K562 (cell line): Measurements from ENCODE around the gene OPA3. TPM values are rescaled to one million over a fixed set of nuclear protein-coding genes. Genes with fewer than 3 reads are reported as not detected.

ENCODE experiments used
- BCL6 ChIP-seq: fragments of 250-450 bp; sonication (Bioruptor Pico); IDR thresholded peaks from 2 replicates; pipeline ENCODE4 v1.4.0; 2020
- BDP1 ChIP-seq: IDR thresholded peaks from 3 replicates; pipeline ENCODE4 v1.6.1; 2011; ENCODE audit not compliant: insufficient read length, insufficient read depth
- CREM ChIP-seq: IDR thresholded peaks from 2 replicates; pipeline ENCODE4 v1.6.1; 2014; ENCODE audit warnings: antibody characterized with exemption, low read depth
- ERF ChIP-seq: fragments of 450-650 bp; formaldehyde crosslinking; IDR thresholded peaks from 2 replicates; pipeline ENCODE4 v1.4.0; 2020; ENCODE audit warnings: mild to moderate bottlenecking, mixed read lengths
- KHSRP ChIP-seq: fragments of 450-650 bp; IDR thresholded peaks from 2 replicates; pipeline ENCODE4 v1.6.1; 2017
- NCOR1 ChIP-seq: fragments of 450-650 bp; IDR thresholded peaks from 2 replicates; pipeline ENCODE4 v1.6.1; 2016; ENCODE audit warnings: mild to moderate bottlenecking, moderate library complexity
- PTBP1 ChIP-seq: fragments of 200-400 bp; formaldehyde crosslinking; IDR thresholded peaks from 2 replicates; pipeline ENCODE4 v1.6.1; 2017; ENCODE audit warnings: low read depth, low read length
- RAD21 ChIP-seq, 2 experiments: fragments of 250-450 bp in 1 of 2; fragments of 450-650 bp in 1 of 2; sonication (Bioruptor Pico) in 1 of 2; formaldehyde crosslinking in 1 of 2; IDR thresholded peaks in 1 of 2; conservative IDR thresholded peaks in 1 of 2; 2 replicates each; pipeline versions ENCODE4 v1.4.0 to v1.8.0; 2020 to 2022; ENCODE audit warnings: mild to moderate bottlenecking in 2 of 2, moderate library complexity in 1 of 2
- RAD51 ChIP-seq: fragments of 450-650 bp; IDR thresholded peaks from 2 replicates; pipeline ENCODE4 v1.7.1; 2016; ENCODE audit warnings: low read depth, mild to moderate bottlenecking, borderline replicate concordance
- TSC22D4 ChIP-seq: fragments of 450-650 bp; IDR thresholded peaks from 2 replicates; pipeline ENCODE4 v1.6.1; 2016; ENCODE audit warnings: missing genetic modification characterization, missing biosample characterization, control low read depth
- ZEB2 ChIP-seq: fragments of 450-650 bp; IDR thresholded peaks from 2 replicates; pipeline ENCODE4 v1.6.1; 2016
- ZNF146 ChIP-seq: IDR thresholded peaks from one replicate; pipeline ENCODE4 v1.6.1; 2018; ENCODE audit warnings: missing compliant biosample characterization; ENCODE audit not compliant: unreplicated experiment
- ZNF324 ChIP-seq: fragments of 250-450 bp; sonication (Bioruptor Pico); IDR thresholded peaks from 2 replicates; pipeline ENCODE4 v1.4.0; 2020; ENCODE audit warnings: mild to moderate bottlenecking
- ZNF431 ChIP-seq: sonication (generic); formaldehyde crosslinking; IDR thresholded peaks from 2 replicates; pipeline ENCODE4 v1.8.0; 2022; ENCODE audit warnings: mild to moderate bottlenecking, missing genetic modification reagents
- ZNF778 ChIP-seq: fragments of 450-650 bp; formaldehyde crosslinking; IDR thresholded peaks from 2 replicates; pipeline ENCODE4 v1.4.0; 2020; ENCODE audit warnings: mild to moderate bottlenecking, moderate library complexity
- ZSCAN32 ChIP-seq: fragments of 450-650 bp; formaldehyde crosslinking; IDR thresholded peaks from 2 replicates; pipeline ENCODE4 v1.4.0; 2020; ENCODE audit warnings: mild to moderate bottlenecking, moderate library complexity
- polyA plus RNA-seq, 8 experiments: library from polyadenylated mRNA; depleted of rRNA in 4 of 8; stranded (reverse) in 5 of 8; unstranded in 3 of 8; fragments of >200 nt; fragmentation: Nextera tagmentation in 2 of 8; fragmentation: Illumina TruSeq in 1 of 8; extraction: Ambion mirVana in 2 of 8; extraction: Trizol in 1 of 8; gene quantifications; 2 replicates each; pipeline versions ENCODE4 v1.2.1 to v1.2.3, GENCODE V29; 2011 to 2014; ENCODE audit warnings: inconsistent platforms in 1 of 8, missing spikeins in 1 of 8
- total RNA-seq, 7 experiments: library from RNA; depleted of rRNA in 6 of 7; stranded (reverse); fragments of >200 nt in 6 of 7; fragmentation: Illumina TruSeq in 2 of 7; extraction: Trizol in 2 of 7; gene quantifications; 2 replicates each; pipeline versions ENCODE4 v1.2.1 to v1.2.3, GENCODE V29; 2011 to 2021; ENCODE audit warnings: low replicate concordance in 1 of 7
- TF ChIP-seq, protein P1 (sequence below): fragments of 250-450 bp; sonication (Bioruptor Pico); IDR thresholded peaks from 2 replicates; pipeline ENCODE4 v1.4.0; 2020; ENCODE audit warnings: mild to moderate bottlenecking
- TF ChIP-seq, protein P2 (sequence below): sonication (generic); formaldehyde crosslinking; IDR thresholded peaks from 2 replicates; pipeline ENCODE4 v1.8.1; 2023; ENCODE audit warnings: mild to moderate bottlenecking, missing genetic modification reagents
- TF ChIP-seq, protein P3 (sequence below): fragments of 250-450 bp; sonication (Bioruptor Pico); IDR thresholded peaks from 2 replicates; pipeline ENCODE4 v1.8.0; 2022; ENCODE audit warnings: inconsistent platforms
- TF ChIP-seq, protein P4 (sequence below), 2 experiments: fragments of 450-650 bp; IDR thresholded peaks; 2 replicates each; pipeline ENCODE4 v1.6.1; 2018; ENCODE audit warnings: mild to moderate bottlenecking in 2 of 2, low read depth in 1 of 2; ENCODE audit not compliant: partially characterized antibody in 2 of 2

The OPA3 gene
- total and polyA plus RNA-seq, 9 of the 15 experiments (the other 6 are each of a cell fraction or from before 2014, with no cell fraction given): 1.4 to 18.8 (median 9.0) TPM

DNA sequence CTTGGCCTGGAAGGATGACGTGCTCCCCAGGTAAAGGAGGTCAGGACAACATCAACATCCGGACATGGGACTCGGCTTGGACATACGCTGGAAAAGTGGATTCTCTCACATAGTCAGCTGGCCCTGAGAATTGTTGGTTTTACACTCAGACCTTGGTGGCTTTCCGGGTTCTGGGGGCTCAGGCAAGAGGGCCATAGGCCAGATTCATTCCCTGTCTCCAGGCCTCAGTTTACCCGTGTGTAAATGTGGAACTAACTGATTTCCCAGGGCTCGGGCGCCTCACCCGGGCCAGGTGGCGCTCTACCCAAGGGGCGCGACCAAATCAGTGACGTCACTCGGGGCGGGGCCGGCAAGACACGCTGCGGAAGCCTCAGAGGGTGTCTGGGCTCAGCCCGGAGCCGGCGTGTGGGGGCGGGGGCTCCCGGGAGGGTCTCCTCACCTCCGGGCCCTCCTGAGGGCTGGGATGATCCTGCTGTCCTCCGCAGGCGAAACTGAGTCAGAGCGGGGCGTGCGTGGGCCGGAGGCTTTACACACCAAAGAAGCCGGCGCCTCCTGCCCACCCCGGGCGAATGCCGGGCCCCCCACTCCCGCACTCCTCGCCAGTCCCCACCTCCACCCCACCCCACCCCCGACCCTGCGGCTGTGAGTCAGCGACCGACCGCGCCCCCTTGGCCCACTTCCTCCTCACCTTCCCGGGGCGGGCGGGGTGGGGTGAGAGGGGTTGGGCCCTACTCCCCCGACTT lies 78.2 kb downstream of the OPA3 start (continued):
- TF ChIP-seq, protein P1, sequence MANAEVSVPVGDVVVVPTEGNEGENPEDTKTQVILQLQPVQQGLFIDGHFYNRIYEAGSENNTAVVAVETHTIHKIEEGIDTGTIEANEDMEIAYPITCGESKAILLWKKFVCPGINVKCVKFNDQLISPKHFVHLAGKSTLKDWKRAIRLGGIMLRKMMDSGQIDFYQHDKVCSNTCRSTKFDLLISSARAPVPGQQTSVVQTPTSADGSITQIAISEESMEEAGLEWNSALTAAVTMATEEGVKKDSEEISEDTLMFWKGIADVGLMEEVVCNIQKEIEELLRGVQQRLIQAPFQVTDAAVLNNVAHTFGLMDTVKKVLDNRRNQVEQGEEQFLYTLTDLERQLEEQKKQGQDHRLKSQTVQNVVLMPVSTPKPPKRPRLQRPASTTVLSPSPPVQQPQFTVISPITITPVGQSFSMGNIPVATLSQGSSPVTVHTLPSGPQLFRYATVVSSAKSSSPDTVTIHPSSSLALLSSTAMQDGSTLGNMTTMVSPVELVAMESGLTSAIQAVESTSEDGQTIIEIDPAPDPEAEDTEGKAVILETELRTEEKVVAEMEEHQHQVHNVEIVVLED (CRISPR knock-in tag): peak; percentile 31; the same call in 1 of the 2 replicates
- TF ChIP-seq RAD51: no peak; the same call in 1 of the 2 replicates
- TF ChIP-seq, protein P2, sequence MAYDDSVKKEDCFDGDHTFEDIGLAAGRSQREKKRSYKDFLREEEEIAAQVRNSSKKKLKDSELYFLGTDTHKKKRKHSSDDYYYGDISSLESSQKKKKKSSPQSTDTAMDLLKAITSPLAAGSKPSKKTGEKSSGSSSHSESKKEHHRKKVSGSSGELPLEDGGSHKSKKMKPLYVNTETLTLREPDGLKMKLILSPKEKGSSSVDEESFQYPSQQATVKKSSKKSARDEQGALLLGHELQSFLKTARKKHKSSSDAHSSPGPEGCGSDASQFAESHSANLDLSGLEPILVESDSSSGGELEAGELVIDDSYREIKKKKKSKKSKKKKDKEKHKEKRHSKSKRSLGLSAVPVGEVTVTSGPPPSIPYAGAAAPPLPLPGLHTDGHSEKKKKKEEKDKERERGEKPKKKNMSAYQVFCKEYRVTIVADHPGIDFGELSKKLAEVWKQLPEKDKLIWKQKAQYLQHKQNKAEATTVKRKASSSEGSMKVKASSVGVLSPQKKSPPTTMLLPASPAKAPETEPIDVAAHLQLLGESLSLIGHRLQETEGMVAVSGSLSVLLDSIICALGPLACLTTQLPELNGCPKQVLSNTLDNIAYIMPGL (CRISPR knock-in tag): no peak
- TF ChIP-seq CREM: peak; percentile 94
- no peak for TF ChIP-seq TSC22D4
- TF ChIP-seq ZNF778: no peak
- TF ChIP-seq ERF (CRISPR knock-in tag): no peak
- peak; percentile 86 for TF ChIP-seq ZEB2
- TF ChIP-seq, protein P3, sequence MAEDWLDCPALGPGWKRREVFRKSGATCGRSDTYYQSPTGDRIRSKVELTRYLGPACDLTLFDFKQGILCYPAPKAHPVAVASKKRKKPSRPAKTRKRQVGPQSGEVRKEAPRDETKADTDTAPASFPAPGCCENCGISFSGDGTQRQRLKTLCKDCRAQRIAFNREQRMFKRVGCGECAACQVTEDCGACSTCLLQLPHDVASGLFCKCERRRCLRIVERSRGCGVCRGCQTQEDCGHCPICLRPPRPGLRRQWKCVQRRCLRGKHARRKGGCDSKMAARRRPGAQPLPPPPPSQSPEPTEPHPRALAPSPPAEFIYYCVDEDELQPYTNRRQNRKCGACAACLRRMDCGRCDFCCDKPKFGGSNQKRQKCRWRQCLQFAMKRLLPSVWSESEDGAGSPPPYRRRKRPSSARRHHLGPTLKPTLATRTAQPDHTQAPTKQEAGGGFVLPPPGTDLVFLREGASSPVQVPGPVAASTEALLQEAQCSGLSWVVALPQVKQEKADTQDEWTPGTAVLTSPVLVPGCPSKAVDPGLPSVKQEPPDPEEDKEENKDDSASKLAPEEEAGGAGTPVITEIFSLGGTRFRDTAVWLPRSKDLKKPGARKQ (CRISPR knock-in tag): no peak
- no peak for TF ChIP-seq PTBP1
- TF ChIP-seq ZNF431 (CRISPR knock-in tag): no peak
- TF ChIP-seq KHSRP: peak; percentile 85
- TF ChIP-seq BDP1: no peak
- TF ChIP-seq NCOR1: peak; percentile 51
- no peak for TF ChIP-seq ZNF324 (CRISPR knock-in tag)
- TF ChIP-seq BCL6 (CRISPR knock-in tag): no peak
- no peak for TF ChIP-seq ZSCAN32 (CRISPR knock-in tag)
- TF ChIP-seq, protein P4, sequence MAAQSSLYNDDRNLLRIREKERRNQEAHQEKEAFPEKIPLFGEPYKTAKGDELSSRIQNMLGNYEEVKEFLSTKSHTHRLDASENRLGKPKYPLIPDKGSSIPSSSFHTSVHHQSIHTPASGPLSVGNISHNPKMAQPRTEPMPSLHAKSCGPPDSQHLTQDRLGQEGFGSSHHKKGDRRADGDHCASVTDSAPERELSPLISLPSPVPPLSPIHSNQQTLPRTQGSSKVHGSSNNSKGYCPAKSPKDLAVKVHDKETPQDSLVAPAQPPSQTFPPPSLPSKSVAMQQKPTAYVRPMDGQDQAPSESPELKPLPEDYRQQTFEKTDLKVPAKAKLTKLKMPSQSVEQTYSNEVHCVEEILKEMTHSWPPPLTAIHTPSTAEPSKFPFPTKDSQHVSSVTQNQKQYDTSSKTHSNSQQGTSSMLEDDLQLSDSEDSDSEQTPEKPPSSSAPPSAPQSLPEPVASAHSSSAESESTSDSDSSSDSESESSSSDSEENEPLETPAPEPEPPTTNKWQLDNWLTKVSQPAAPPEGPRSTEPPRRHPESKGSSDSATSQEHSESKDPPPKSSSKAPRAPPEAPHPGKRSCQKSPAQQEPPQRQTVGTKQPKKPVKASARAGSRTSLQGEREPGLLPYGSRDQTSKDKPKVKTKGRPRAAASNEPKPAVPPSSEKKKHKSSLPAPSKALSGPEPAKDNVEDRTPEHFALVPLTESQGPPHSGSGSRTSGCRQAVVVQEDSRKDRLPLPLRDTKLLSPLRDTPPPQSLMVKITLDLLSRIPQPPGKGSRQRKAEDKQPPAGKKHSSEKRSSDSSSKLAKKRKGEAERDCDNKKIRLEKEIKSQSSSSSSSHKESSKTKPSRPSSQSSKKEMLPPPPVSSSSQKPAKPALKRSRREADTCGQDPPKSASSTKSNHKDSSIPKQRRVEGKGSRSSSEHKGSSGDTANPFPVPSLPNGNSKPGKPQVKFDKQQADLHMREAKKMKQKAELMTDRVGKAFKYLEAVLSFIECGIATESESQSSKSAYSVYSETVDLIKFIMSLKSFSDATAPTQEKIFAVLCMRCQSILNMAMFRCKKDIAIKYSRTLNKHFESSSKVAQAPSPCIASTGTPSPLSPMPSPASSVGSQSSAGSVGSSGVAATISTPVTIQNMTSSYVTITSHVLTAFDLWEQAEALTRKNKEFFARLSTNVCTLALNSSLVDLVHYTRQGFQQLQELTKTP (IDR thresholded peaks at IDR 0.05; ENCODE audit: low read depth in 1 of 2, partially characterized antibody in 2 of 2): peak in 1 of 2 experiments; percentile 69
- TF ChIP-seq RAD21 (CRISPR knock-in tag; conservative IDR thresholded peaks at IDR 0.05 in 1 of 2, IDR thresholded peaks at IDR 0.05 in 1 of 2): peak in 1 of 2 experiments; percentile 49; a peak in 2 of 4 replicates
- TF ChIP-seq ZNF146 (CRISPR knock-in tag): no peak
